ENCODE results near the gene LIX1L. TPM values are rescaled to one million over a fixed set of nuclear protein-coding genes. Genes with fewer than 3 reads are reported as not detected.
A peak's percentile ranks its signal among the peaks of the same experiment; 100 is the strongest.

The LIX1L gene
- total and polyA plus RNA-seq, 11 donors, result 7.0 to 31.5 (median 26.1) TPM

DNA sequence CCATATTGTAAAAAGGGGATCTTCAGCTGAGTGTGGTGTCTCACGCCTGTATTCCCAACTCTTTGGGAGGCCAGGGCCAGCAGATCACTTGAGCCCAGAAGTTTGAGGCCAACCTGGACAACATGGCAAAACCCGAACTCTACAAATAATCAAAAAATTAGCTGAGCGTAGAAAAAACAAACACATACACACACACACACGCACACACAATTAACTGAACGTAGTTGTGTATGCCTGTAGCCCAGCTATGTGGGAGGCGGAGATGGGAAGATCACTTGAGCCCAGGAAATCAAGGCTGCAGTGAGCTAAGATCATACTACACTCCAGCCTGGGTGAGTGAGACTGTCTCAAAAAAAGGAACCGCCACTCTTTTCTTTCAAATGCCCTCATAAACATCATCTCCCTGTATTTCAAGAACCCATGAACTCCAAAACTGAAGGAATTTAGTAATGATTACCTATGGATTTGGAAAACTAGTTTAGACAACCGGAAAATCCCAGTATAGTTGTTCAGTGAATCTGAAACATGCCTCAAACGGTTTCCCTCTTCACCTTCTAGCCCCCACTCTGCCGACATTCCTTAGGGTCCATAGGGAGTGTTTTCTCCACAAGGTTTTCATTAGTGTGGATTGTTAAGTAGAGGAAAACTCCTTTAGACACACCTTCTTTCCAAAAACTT, 34.1 kb upstream of the LIX1L start:
- Histone ChIP-seq H3K27me3 (no peaks in the 10 kb centered on the region), H3K4me1 (peaks cover 0 to 46% (median 22%) of the 10 kb centered on the region in 12 donors), H3K36me3 (peaks cover 10 to 40% (median 37%) of the 10 kb centered on the region in 9 donors), H3K4me3 (peak overlapping the region in 11 of 12 donors; percentile 59 to 94 (median 80)), H3K27ac (peak overlapping the region; percentile 94 to 100 (median 97)), H3K9me3 (no peaks in the 10 kb centered on the region)
- 41 to 58% (median 52%) methylated on average over 10 of the region's 10 CpGs for WGBS, 4 donors
- ATAC-seq, result peak in 3 of 4 donors; percentile 13 to 18 (median 17)
- TF ChIP-seq, protein P1, sequence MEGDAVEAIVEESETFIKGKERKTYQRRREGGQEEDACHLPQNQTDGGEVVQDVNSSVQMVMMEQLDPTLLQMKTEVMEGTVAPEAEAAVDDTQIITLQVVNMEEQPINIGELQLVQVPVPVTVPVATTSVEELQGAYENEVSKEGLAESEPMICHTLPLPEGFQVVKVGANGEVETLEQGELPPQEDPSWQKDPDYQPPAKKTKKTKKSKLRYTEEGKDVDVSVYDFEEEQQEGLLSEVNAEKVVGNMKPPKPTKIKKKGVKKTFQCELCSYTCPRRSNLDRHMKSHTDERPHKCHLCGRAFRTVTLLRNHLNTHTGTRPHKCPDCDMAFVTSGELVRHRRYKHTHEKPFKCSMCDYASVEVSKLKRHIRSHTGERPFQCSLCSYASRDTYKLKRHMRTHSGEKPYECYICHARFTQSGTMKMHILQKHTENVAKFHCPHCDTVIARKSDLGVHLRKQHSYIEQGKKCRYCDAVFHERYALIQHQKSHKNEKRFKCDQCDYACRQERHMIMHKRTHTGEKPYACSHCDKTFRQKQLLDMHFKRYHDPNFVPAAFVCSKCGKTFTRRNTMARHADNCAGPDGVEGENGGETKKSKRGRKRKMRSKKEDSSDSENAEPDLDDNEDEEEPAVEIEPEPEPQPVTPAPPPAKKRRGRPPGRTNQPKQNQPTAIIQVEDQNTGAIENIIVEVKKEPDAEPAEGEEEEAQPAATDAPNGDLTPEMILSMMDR (IDR thresholded peaks at IDR 0.05), result no peak
- TF ChIP-seq POLR2A (IDR thresholded peaks at IDR 0.05), result peak in 1 of 2 donors; percentile 47
- DNase-seq, result no peak
- intact Hi-C loops (cut with DNase I), result no loop called here

DNA sequence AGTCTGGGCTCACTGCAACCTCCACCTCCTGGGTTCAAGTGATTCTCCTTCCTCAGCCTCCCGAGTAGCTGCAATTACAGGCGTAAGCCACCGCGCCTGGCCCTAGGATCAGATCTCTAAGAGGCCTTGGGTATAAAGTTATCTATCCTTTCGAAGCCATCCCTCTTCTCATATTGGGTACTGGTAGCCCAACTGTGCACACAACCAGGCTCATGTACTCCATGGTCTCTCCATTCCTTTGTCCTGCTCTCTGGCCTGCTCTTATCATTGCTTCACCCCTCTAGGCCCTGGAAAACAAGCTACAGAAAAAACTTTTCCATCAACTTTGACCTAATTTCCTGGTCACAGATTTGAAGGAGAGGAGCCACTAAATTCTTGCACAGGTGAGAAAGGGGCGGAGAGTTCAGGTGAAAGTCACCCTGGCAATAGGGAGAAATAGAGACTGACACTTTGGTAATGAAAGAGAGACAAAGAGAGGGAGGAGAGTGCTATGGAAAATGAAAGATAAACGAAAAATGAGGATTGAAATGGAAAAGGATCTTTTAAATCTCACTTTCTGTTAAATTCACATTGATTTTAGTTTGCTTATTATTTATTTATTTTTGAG, 32.5 kb upstream of the LIX1L start:
- H3K4me1 ChIP-seq, result peaks cover 3 to 62% (median 35%) of the 10 kb centered on the region in 12 donors
- intact Hi-C loops (cut with DNase I), result no loop called here
- peak overlapping the region; percentile 58 to 99 (median 96) for H3K27ac ChIP-seq
- no peaks in the 10 kb centered on the region for H3K27me3 ChIP-seq
- DNase-seq (peak in 2 of 5 donors; percentile 49 to 52), ATAC-seq (peak; percentile 3 to 38 (median 17))
- peak in 1 of 2 donors; percentile 31 for TF ChIP-seq POLR2A (IDR thresholded peaks at IDR 0.05)
- TF ChIP-seq, protein P1 (IDR thresholded peaks at IDR 0.05), result no peak
- 75 to 82% (median 79%) methylated on average over 7 of the region's 7 CpGs for WGBS, 4 donors
- H3K36me3 ChIP-seq, result peaks cover 10 to 37% (median 35%) of the 10 kb centered on the region in 9 donors
- no peaks in the 10 kb centered on the region for H3K9me3 ChIP-seq
- H3K4me3 ChIP-seq, result peak overlapping the region in 1 of 12 donors; percentile 3

DNA sequence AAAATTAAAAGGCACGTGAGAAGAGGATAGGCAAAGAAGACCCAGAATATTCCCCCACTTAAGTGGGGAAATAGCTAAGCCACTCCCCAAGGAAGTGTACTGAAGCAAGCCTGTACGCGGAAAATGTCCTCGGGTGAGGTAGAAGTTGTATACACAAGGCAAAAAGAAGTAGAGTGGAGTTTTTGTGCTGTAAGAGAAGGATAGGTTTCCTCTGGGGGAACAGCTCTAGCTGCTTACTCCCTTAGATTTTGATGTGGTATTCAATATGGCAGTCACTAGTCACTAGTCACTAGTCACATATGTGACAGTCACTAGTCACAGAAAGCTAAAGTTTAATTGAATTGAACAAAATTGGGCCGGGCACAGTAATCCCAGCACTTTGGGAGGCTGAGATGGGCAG, 31.0 kb upstream of the LIX1L start:
- H3K4me3 ChIP-seq, result no peak overlapping the region
- TF ChIP-seq POLR2A (IDR thresholded peaks at IDR 0.05), result no peak
- TF ChIP-seq, protein P1 (IDR thresholded peaks at IDR 0.05), result no peak
- H3K27ac ChIP-seq, result peak overlapping the region in 9 of 12 donors; percentile 31 to 99 (median 96)
- no peak for DNase-seq
- H3K4me1 ChIP-seq, result peaks cover 11 to 73% (median 50%) of the 10 kb centered on the region in 12 donors
- 55 to 67% (median 63%) methylated on average over 5 of the region's 5 CpGs for WGBS, 4 donors
- H3K36me3 ChIP-seq, result peaks cover under 1 to 22% (median 19%) of the 10 kb centered on the region in 9 donors
- H3K27me3 ChIP-seq, result no peaks in the 10 kb centered on the region
- no peak for ATAC-seq
- intact Hi-C loops (cut with DNase I), result no loop called here
- no peaks in the 10 kb centered on the region for H3K9me3 ChIP-seq

DNA sequence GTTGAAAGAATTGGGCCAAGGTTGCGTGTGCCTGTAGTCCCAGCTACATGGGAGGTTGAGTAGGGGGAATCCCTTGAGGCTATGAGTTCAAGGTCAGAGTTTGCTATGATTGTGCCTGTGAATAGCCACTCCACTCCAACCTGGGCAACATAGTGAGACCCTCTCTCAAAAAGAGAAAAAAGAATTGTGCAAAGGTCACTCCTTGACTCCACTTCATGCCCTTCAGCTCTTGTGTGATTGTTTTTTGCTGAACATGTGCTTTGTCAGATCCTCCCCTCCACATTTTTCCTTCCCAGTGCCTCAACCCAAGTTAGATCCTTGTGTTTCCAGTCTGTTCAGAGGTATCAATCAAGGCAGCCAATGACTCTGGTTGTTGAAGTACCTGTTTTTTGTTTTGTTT, 30.1 kb upstream of the LIX1L start:
- Histone ChIP-seq H3K4me1 (peaks cover 14 to 73% (median 52%) of the 10 kb centered on the region in 12 donors), H3K36me3 (peaks cover 0 to 13% (median 10%) of the 10 kb centered on the region in 9 donors), H3K27ac (peak overlapping the region in 11 of 12 donors; percentile 31 to 98 (median 96)), H3K27me3 (no peaks in the 10 kb centered on the region), H3K9me3 (no peaks in the 10 kb centered on the region), H3K4me3 (no peak overlapping the region)
- intact Hi-C loops (cut with DNase I), result no loop called here
- WGBS, 4 donors, result 93 to 100% (median 98%) methylated on average over 1 of the region's 1 CpG
- DNase-seq (no peak), ATAC-seq (no peak)
- TF ChIP-seq, protein P1 (IDR thresholded peaks at IDR 0.05), result no peak
- no peak for TF ChIP-seq POLR2A (IDR thresholded peaks at IDR 0.05)
